Measurements from ENCODE around the gene TBC1D9B. TPM values are rescaled to one million over a fixed set of nuclear protein-coding genes. Genes with fewer than 3 reads are reported as not detected.

TBC1D9B gene
- total RNA-seq, 1 donor from 2014 or later, result 55.8 TPM

- peak in 1 of 2 donors; percentile 52 for DNase-seq (ENCODE audit: low read depth in 2 of 2)
Measured at GRCh38 chr5:179870403-179870903, 37.2 kb downstream of the TBC1D9B start.

GRCh38 chr5:179869641-179870402 is 37.9 kb downstream of the TBC1D9B start:
- DNase-seq (ENCODE audit: low read depth in 2 of 2), result no peak

DNA sequence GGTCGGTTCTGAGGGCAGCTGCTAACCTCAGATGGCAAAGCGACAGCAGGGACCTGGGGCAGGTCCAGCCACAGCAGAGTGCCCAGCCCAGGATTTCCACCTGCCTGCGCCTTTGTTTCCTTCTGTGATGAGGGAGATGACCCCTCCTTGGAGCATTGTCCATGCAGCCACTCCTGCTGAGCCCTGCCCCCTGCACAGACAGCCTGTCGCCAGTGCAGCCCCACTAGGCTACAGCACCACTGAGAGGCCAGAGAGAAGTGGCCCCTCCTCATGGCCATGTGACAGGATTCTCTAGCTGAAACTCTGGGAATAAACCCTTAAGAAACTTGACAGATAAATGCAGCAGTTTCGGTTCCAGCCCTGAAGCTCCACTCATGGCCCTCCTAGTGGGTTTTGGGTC is 38.6 kb downstream of the TBC1D9B start:
- DNase-seq (ENCODE audit: low read depth in 2 of 2), result peak in 1 of 2 donors; percentile 24

- DNase-seq (ENCODE audit: low read depth in 2 of 2), result no peak
Measured at GRCh38 chr5:179868541-179868940, 39.2 kb downstream of the TBC1D9B start.

- no peak for DNase-seq (ENCODE audit: low read depth in 2 of 2)
Measured at GRCh38 chr5:179867476-179867875, 40.2 kb downstream of the TBC1D9B start.

DNA sequence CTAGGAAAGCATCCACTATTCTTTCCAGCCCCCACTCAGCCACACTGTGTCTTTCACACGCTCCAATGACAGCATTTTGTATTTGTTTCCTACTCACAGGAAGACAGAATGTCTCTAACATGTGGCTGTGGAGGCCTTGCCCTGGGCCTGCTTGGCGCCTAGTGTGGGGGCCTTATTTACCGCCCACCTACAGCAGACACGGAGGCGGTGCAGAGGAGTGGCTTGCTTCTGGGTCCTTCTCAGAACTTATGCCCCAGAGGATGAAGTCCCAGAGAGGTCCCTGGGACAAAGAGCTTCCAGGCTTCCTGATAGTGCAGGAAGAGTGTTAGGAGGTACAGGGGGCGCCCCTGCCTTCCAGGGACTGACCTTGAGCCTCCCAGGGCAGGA is 40.6 kb downstream of the TBC1D9B start:
- no peak for DNase-seq (ENCODE audit: low read depth in 2 of 2)

DNA sequence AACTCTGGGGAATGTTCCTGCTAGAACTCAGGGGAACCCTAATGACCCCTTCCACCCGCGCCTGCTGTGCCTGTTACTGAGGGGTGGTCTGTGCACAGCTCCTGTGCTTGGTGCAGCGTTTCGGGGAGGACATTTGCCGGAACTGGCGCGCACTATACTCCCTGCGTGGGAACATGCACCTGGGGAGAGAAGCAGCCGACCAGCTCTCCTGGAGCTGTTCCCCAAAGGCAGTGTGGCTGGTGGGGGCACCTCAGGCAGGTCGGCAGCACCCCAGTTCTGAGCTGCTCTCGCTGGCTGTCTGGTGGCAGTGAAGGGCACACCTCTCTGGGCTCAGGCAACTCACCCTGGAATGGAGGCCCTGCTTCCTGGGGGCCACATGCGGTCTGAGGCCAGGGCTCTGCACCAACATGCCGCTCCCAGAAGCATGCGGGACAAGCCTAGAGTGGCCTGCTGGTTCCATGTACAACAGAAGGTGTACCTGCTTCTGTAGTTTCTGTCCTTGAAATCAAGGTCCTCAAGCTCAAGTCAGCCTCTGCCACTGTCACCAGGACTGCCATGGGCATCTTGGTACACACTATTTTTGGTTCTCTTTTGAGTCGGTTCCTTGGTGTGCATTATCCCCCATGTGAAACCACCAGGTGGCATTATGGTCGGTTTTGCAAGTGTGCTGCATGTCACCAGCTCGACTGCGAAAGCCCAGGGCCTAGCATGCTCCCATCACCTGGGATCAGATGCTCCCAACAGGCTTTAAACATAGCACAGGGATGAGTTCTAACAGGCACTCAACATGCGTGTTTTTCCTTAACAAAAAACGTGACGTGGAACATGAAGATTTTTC is 41.2 kb downstream of the TBC1D9B start:
- DNase-seq (ENCODE audit: low read depth in 2 of 2), result peak in 1 of 2 donors; percentile 31

- no peak for DNase-seq (ENCODE audit: low read depth in 2 of 2)
Measured at GRCh38 chr5:179865491-179866240, 42.0 kb downstream of the TBC1D9B start.

- no peak for DNase-seq (ENCODE audit: low read depth in 2 of 2)
Measured at GRCh38 chr5:179864686-179865085, 43.0 kb downstream of the TBC1D9B start.

GRCh38 chr5:179863449-179864085 is 44.1 kb downstream of the TBC1D9B start:
- DNase-seq (ENCODE audit: low read depth in 2 of 2), result no peak

DNA sequence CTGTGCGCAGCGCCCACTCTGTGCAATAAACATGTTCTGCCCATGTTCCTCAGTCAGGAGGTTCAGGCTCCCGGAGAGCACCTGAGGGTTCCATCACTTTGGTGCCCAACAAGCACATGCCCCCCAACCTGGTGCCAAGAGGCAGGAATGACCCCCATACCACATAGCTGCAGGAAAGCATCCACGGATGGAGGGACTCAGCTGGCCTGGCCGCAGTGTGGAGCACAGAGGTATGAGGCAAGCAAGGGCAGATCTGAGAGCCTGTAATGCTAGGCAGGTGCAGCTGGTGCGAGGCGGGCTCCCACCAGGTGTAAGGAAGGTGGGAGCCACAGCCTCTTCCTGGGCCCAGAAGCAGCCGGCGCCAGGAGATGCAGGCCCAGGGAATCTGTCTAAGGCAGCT is 44.8 kb downstream of the TBC1D9B start:
- no peak for DNase-seq (ENCODE audit: low read depth in 2 of 2)

- no peak for DNase-seq (ENCODE audit: low read depth in 2 of 2)
Measured at GRCh38 chr5:179862296-179862695, 45.4 kb downstream of the TBC1D9B start.

GRCh38 chr5:179860301-179860700 is 47.4 kb downstream of the TBC1D9B start:
- no peak for DNase-seq (ENCODE audit: low read depth in 2 of 2)

DNA sequence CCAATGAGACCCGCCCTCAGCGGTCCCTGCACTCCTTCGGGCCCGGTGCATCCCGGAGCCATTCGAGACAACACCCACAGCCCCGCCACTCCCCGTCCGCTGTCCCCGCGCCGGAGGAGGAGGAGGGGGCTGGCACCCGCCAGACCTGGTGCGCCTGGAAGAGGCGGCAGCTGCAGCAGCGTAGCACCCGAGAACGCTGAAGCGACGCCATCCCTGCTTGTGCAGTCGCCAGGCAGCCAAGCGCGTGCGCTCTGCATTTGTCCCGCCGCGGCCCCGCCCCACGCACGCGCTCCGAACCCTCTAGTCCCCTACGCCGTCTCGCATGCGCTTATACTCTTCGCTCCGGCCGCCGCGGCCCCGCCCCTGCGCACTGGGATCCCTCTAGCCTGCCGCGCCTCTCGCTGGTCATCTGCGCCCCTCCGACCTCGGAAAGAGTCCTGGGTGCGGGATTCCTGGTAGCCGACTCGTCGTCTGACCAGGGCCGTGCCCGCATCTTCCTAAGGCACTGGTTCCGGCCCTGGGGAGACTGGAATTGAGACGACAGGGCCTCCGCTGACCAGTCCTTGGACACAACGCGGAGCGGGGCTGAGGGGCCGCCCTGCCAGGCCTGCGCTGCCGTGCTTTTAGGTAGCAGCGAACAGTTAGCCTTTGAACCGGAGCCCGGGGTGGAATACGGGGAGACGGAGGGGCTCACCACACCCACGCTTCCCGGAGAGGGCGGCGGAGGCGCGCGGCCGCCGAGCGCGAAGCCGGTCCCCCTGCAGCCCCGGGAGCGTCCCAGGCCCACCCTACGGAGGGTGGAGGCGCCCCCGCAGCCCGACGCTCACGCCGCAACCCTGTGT is 48.9 kb downstream of the TBC1D9B start, which contains the start of gene MRNIP:
Gene MRNIP (minus strand): TSS at position 232 of the 842 bp plus-strand sequence. CDS start 21 bp downstream, at position 211.
- DNase-seq (ENCODE audit: low read depth in 2 of 2), result peak; percentile 96 to 97

DNA sequence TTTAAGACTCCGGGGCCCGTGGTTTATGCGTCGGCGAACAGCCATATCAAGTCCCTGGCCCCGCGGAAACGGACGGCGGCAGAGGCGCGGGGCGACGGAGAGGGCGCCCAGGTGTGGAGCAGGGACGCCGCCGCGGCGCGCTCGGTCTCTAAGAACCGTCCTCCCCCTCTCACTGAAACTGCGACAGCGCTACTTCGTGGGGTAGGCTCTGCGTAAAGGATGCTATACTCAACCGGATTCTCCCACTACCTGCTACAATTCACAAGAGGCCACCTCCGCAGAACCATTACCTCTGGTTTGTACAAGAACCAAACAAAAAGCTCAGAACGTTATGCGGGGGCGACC is 49.5 kb downstream of the TBC1D9B start:
- peak; percentile 40 to 44 for DNase-seq (ENCODE audit: low read depth in 2 of 2)

DNA sequence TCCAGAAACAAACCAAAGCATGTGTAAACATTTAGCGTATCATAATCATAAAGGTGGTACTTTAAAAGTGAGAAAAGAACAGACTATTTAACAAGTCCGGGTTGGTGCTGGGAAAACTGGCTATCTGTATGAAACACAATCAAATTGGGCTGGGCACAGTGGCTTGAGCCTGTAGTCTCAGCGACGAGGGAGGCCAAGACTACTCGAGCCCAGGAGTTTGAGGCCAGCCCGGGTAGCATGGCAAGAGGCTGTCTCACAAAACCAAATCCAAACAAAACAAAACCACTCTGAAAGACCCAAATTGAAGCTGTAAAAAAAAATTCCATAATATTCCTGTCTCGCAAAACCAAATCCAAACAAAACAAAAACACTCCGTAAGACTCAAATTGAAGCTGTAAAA is 53.3 kb downstream of the TBC1D9B start:
- no peak for DNase-seq (ENCODE audit: low read depth in 2 of 2)

DNA sequence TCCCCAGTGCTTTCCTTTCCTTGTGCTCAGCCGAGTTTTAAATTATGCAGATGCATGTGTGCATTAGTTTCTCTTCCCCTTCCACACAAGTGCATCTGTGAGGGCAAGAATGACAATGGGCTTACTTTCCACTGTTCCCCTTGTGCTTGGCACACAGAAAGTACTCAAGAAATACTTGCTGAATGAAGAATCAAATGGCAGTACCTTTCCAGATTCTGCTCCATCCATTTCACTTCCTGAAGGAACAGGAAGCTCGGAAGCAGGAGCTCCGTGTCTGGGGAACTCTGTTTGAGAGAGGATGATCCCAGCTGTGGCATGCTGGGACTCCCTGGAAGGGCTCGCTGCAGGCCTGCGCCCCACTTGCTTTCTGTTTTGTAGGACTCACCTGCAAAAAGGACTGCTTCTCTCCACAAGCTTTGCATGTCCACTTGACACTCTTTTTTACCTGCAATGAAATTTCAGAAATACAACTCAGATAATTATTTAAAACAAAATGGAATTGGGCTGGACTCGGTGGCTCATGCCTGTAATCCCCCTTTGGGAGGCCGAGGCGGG is 54.6 kb downstream of the TBC1D9B start:
- DNase-seq (ENCODE audit: low read depth in 2 of 2), result no peak

DNA sequence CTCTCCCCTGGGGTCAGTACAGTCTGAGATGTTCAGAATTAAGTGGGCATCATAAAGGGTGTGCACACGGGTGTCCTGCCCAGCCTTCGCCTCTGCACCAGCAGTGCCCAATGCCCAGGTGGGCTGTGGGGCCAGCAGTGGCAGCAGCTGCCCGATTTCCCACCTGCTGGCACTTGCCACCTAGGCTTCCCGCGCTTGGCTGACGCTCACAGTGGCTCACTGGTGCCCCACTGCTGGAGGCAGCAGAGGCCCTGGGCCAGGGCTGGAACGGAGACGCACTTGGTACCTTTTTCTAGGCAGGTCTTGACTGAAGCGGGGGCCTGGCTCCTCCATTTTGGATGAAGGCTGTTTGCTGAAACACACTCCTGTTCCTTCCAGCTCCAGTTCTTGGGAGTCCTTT is 66.1 kb downstream of the TBC1D9B start:
- no peak for DNase-seq (ENCODE audit: low read depth in 2 of 2)

- DNase-seq (ENCODE audit: low read depth in 2 of 2), result no peak
Measured at GRCh38 chr5:179840766-179841165, 66.9 kb downstream of the TBC1D9B start.

DNA sequence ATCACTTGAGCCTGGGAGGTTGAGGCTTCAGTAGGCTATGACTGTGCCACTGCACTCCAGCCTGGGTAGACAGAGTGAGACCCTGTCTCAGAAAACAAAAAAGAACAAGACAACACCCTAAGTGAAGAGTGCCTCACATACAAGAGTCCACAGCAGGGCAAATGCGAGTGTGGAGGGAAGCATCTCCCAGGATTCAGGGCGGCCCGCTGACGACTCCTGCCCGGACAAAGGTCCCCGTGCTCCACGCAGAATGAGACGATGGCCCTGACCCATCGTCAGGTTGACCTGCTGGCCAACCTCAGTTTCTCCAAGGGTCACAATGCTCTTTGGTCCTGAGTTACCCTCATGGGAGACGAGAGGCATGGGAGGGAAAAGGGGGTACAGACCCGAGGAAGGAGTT is 67.4 kb downstream of the TBC1D9B start:
- no peak for DNase-seq (ENCODE audit: low read depth in 2 of 2)

Data from lung microvascular endothelial cell (primary cell).